ENCODE results near the gene RPL11.
"Not testable (repeated sequence)": the region's sequence is repeated elsewhere in the genome, so short reads cannot be mapped to it uniquely, and the experiment has no call there.

Gene RPL11

DNA sequence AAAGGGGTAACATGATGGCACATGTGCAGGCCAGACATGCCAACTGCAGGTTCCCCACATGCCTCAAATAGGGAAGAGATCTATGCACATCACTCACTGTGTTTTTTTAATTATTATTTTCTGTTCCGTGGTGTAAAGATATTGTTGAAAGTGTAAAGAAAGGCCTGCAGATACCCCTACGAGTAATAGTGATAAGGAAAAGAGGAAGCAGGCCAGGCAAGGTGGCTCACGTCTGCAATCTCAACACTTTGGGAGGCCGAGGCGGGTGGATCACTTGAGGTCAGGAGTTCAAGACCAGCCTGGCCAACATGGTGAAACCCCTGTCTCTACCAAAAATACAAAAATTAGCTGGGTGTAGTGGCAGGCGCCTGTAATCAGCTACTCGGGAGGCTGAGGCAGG lies 6.4 kb upstream of the RPL11 start:
- DNase-seq, result not testable (repeated sequence)

DNA sequence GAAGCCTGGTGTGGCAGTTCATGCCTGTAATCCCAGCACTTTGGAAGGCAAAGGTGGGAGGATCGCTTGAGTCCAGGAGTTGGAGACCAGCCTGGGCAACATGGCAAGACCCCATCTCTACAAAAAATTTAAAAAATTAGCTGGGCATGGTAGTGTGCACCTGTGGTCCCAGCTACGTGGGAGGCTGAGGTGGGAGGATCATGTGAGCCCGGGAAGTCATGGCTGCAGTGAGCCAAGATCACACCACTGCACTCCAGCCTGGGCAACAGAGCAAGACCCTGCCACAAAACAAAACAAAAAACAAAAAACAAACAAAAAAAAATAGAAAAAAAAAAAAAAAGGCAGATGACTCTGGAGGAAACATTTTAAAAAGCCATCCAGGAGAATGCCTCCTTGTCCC lies 3.9 kb upstream of the RPL11 start:
- not testable (repeated sequence) for DNase-seq

- DNase-seq, result not testable (repeated sequence)
Measured at GRCh38 chr1:23688281-23688680, 3.3 kb upstream of the RPL11 start.

- DNase-seq, result no peak
Measured at GRCh38 chr1:23692308-23692871, 784 bp downstream of the RPL11 start.

GRCh38 chr1:23693599-23693998 lies 2.0 kb downstream of the RPL11 start:
- no peak for DNase-seq

GRCh38 chr1:23694371-23694770 lies 2.8 kb downstream of the RPL11 start:
- DNase-seq, result no peak

- no peak for DNase-seq
Measured at GRCh38 chr1:23695667-23696066, 4.1 kb downstream of the RPL11 start.

- no peak for DNase-seq
Measured at GRCh38 chr1:23696335-23696989, 4.9 kb downstream of the RPL11 start.

DNA sequence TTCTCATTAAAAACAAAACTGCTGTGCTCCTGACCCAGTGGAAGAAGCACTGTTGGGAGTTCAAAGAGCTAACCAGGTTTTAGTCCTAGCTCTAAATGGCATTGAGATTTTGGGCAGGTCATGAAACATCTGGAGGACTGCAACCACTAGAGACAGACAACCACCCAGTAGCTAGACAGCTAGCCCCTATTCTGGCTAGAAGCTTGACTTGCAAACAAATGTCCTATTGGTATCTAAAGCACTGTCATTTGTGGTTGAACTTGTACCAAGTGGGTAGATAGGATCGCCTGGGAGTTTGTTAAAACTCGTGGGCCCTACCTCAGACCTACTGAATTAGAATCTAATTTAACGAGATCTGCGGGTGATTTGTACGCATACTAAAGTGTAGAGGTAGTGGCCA lies 6.9 kb downstream of the RPL11 start:
- no peak for DNase-seq

DNA sequence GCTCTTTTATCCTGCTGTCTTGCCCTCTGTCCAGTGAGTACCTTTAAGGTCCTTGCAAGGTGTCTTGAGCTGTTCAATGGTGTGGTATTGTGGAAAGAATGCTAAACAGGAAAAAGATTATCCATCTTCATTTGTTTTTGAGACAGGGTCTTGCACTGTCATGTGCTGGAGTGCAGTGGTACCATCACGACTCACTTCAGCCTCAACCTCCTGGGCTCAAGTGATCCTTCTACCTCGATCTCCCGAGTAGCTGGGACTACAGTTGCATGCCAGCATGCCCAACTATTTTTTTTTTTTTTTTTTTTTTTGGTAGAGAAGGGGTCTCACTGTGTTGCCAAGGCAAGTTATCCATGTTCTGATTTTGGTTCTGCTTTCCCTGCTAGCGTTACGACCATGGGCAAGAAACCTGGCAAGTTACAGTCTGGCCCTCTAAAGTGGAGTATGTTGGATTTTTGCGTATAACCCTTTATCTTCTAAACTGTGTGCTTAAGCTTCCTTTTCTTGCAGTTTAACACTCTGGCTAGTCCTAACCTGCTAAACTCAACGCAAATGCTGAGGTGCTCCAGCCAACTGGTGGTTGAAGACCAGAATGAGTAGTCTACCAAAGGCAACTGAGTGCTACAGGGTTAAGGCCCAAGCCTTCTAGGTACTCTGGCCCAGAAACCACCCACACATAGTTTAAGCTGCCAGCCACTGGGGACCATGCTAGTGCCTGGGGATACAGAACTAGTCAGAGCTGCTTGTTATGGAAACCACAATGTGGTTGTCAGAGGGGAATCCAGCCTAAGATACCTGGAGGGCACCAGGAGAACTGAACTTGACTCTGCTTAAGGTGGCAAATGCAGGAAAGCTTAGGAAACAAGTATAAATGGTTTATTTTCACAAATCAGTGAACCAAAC lies 7.9 kb downstream of the RPL11 start:
- no peak for DNase-seq

DNA sequence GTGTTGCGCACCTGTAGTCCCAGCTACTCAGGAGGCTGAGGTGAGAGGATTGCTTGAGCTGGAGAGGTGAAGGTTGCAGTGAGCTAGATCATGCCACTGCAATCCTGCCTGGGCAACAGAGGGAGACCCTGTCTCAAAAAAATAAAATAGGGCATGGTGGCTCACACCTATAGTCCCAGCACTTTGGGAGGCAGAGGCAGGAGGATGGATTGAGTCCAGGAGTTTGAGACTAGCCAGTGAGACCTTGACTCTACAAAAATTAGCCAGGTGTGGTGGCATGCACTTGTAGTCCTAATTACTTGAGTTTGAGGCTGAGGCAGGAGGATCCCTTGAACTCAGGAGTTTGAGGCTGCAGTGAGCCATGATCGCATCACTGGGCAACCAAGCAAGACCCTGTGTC lies 9.7 kb downstream of the RPL11 start:
- DNase-seq, result no peak

DNA sequence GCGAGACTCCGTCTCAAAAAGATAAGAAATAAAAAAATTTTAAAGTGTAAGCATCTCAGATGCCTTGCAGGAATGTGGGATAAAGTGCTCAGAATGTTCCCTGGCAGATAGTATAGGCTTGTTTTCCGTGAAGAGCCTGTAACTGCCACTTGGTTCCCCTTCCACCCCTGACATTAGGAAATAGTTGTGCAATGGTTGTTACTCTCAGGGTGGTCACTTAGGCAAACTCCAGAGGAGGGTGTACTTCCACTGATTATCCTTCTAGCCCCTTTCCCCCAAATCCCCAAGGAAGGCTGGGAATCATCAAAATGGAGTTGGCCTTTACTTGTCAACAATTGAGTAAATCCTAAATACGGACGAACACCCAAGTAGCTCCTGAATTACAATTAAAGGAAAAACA lies 10.4 kb downstream of the RPL11 start:
- DNase-seq, result no peak

DNA sequence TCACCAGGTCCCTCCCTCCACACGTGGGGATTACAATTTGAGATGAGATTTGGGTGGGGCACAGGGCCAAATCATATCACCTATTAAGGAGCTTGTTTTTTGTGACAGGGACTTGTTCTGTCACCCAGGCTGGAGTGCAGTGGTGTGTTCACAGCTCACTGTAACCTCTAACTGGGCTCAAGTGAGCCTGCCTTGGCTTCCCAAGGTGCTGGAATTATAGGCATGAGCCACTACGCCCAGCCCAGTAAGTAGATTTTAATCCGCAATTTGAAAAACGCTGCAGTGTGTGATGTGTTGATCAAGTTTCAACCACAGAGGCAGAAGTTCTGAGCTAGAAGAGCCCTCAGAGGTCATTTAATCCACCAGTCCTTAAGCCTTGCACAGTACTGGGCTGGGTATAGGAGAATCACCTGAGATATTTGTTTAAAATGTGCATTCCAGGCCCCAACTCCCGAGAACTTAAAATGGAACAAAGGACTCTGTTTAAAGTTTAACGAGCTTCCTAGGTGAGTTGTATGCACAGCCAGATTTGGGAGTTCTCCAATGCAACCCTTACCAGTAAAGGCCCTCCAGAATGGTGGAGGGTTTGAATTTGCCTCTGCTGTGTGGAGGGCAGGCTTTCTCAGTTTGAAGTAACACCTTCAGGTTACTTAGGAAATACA lies 13.4 kb downstream of the RPL11 start:
- no peak for DNase-seq

DNA sequence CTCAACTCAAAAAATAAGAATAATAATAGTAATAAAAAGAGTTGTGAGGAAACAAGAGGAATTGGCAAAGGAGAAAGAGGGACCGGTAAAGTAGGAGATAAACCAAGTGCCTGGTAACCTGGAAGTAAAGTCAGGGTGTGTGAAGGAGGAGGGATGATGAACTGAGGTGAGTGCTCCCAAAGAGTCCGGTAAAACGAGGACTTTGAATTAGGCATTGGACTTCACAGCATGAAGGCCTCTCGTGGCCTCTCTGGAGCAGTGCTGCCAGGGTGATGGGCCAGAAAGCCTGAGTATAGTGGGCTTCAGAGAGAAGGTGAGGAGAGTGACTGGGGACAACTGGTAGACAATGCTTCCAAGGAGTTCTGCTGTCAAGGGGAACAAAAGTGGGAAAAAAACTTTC lies 17.6 kb downstream of the RPL11 start:
- DNase-seq, result no peak

- DNase-seq, result peak; percentile 42
Measured at GRCh38 chr1:23718482-23718881, 26.9 kb downstream of the RPL11 start.

DNA sequence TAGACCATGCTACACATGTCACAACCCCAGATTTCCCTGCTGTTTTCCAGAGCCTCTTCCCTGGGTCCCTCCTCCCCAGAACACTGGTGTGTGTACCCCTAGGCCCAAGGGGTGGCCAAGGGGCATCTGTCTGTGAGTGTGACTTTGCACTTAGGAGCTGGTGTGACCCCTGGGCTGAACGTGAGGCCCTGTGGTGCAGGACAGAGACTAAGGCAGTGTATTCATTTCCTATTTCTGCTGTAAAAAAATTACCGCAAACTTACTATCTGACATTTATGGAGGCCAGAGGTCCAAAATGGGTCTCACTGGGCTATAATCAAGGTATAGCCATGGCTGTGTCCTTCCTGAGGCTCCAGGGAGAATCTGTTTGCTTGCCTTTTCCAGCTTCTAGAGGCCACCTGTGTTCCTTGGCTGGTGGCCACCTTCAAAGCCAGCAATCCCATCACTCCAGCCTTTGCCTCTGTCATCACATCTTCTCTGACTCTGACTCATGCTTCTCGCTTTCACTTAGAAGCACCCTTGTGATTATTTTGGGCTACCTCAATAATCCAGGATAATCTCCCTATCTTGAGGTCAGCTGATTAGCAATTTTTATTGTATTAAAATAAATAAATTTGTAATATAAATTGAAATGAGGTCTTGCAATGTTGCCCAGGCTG lies 27.7 kb downstream of the RPL11 start:
- DNase-seq, result peak; percentile 28

- DNase-seq, result no peak
Measured at GRCh38 chr1:23720256-23720995, 28.8 kb downstream of the RPL11 start.

DNA sequence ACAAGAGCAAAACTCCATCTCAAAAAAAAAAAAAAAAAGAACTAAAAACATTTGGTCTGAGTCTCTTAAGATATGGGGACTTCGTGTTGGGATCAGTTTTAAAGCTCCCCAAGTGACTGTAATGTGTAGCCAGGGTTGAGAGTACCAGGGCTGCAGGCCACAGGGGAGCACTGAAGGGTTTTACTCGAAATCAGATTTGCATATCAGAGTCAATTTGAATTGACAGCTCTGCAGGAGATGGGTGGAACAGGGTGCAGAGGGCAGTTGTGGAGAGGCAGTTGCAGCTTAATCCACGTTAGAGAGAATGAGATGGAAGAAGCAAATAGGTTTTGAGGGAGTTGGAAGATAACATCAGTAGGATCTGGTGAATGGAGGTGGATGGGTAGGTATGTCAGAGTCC lies 31.0 kb downstream of the RPL11 start:
- no peak for DNase-seq

DNA sequence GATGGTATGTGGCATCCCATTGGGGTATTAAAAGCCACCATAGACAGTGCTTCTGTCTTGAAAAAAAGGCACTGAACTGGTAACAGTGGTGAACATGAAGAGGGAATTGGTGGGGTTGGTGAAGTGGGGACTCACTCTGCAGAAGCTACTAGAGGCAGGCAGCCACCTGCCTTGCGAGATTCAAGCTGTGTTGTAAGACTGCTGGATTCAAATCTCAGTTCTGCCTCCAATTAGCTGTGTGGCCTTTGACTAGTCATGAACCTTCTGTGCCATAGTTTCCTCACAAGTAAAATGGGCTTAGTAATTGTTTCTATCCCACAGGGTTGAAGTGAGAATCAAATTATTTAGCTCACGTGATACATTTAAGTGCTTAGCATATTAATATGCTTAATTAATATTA lies 35.1 kb downstream of the RPL11 start:
- no peak for DNase-seq

GRCh38 chr1:23727362-23727811 lies 35.8 kb downstream of the RPL11 start:
- DNase-seq, result peak; percentile 27

DNA sequence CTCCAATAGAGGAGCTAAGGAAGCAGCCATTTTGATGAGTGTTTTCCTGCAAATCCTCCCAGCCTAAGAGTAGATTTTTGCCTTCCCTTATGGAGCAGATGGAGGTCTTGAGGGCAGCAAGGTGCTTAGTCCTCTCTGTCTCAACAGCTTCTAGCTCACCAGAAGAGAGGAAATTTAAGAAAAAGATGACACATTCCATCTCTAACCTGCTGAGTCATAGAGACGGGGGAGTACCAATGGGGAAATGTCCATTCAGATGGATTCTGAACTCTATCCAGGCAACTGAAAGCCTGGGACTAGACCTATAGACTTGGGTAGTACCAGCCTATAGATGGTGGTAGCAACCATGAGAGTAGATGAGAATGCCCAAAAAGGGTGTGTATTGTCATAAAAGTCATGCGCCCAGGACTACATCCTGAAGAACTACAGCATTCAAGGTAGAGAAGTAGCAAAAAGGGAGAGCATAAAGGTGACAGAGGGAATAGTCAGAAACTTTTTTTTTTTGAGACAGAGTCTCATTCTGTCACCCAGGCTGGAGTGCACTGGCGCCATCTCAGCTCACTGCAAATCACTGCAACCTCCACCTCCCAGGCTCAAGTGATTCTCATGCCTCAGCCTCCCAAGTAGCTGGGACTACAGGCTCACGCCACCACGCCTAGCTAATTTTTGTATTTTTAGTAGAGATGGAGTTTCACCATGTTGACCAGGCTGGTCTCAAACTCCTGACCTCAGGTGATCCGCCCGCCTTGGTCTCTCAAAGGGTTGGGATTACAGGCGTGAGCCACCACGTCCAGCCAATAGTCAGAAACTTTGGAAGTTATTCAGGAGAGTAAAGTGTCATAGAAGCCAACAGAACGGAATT lies 41.0 kb downstream of the RPL11 start:
- DNase-seq, result peak; percentile 32

All from fibroblast of skin of abdomen (primary cell).